Hippocampal formation (tissue), 2 donors: ENCODE measurements around the gene SUPT5H.

Experiments used
- DNase-seq, 2 donors: peaks; one replicate each; lab custom pipeline; 2025; lab: John Stamatoyannopoulos, UW

The SUPT5H gene

GRCh38 chr19:39409208-39410016, 36.0 kb upstream of the SUPT5H start:
- peak in 1 of 2 donors; percentile 43 for DNase-seq

DNA sequence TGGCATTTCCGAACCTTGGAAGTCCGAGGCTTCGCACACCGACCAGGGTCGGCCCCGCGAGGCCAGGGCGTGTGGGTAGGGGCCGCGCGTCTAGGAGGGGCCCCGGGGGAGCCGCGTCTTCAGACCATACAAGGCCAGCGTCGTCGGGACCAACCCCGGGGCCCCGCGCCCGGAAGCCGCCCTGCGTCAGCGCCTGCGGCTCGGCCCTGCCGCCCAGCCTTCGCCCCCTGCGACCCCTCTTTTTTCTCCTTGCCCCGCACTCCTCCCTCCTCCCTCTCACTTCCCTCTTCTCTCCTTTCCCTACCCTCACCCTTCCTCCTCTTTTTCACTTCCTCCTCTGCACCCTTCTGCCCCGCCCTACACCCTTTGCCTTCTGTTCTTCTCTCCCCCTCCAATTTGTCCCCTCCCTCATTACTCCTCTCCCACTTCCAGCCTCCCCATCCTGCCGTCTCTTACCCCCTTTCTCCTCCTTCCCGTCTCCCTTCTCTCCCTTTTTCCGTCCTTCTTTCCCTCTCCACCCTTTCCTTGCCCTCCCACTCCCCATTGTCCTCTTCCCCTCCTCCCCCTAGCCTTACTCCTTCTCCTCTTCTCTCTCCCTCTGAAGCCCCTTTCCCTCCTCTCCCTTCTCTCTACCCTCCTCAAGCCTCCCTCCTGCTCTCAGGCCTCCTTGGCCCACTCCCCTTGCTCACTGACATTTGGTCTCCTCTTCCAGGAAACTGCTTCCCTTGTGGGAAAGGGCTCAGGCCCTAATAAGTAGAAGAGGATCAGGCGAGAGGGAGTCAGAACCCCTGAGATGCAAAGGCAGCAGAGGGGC, 35.2 kb upstream of the SUPT5H start:
- no peak for DNase-seq

DNA sequence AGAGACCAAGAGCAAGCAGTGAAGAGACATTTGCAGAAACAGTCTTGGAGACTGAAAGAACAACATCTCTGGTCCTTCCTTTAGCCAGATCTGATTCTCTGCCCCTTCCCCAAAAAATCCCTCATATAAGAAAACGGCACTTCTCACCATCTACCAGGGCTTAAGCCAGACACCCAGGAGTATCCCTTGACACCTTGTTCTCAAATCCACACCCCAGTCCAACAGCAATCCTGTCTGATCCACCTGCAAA, 34.6 kb upstream of the SUPT5H start:
- no peak for DNase-seq

DNA sequence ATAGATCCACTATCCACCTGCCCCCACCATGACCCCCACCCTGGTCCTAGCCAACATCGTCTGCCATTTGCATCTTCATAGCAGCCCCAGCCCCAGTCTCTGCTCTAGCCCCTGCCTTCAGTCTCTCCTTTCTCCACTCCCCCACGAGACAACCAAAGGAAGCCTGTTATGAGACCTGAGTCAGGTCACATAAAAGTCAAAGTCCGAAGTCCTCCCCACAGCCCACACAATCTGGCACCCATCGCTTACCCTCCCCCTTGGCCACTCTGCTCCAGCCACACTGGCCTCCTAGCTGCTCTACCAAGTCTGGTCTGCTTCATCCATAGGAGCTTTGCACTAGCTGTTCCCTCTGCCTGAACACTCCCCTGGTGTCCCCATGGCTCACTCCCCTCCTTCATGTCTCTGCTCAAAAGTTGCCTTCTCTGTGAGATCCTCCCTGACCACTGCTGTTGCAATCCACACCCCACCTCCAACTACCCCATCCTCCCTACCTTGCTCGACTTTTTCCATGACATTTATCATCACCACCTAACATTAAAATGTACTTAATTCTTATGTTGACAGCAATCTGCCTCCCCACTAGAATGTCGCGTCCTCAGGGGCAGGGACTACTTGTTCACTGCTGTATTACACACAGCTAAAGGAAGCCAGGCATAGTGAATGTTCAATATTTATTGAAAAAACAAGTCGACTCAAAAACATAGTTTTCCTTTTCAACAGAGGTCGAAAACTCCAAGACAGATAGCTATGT, 34.1 kb upstream of the SUPT5H start:
- no peak for DNase-seq

GRCh38 chr19:39411832-39412099, 33.6 kb upstream of the SUPT5H start:
- peak; percentile 74 to 85 for DNase-seq

- peak; percentile 88 to 98 for DNase-seq
Measured at GRCh38 chr19:39412100-39412866, 33.1 kb upstream of the SUPT5H start, which contains the start of gene PLEKHG2. TSS of gene PLEKHG2 (plus strand) at chr19:39412669. CDS start at chr19:39414087, 1,418 bp downstream.

- DNase-seq: peak in 1 of 2 donors; percentile 19
Measured at GRCh38 chr19:39412867-39413271, 32.5 kb upstream of the SUPT5H start.

- DNase-seq: no peak
Measured at GRCh38 chr19:39413272-39413910, 32.0 kb upstream of the SUPT5H start.

- DNase-seq: no peak
Measured at GRCh38 chr19:39413911-39414608, 31.3 kb upstream of the SUPT5H start.

DNA sequence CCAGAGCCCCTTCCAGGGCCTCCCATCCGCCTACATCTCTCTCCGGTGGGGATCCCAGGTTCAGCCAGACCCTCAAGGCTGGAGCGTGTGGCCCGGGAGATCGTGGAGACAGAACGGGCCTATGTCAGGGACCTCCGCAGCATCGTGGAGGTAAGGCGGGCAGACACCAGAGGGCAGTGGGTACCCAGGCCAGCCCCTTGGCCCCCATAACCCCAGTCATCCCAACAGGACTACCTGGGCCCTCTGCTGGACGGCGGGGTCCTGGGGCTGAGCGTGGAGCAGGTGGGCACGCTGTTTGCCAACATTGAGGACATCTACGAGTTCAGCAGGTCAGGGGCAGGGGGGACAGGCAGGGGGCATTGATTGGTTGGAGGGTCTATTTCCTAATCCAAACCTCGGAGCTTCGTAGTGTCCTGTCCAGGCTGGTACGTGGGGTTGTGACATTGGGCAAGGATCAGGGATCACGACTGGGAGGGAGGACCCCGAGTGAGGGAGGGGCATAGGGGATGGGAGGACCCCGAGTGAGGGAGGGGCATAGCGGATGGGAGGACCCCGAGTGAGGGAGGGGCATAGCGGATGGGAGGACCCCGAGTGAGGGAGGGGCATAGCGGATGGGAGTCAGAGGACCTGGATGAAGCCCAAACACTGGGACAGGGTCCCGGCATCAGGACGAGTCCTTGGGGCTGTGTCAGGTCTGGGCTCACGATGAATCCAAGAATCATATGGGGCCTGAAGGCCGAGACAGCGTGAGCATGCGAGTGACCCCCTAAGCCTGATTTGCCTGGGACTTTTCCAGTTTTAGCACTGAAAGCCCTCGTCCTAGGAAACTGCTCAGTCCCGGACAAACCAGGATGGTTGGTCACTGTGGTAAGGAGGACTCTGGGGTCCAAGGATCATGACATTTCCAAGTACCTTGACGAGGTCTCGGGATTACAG, 30.0 kb upstream of the SUPT5H start:
- DNase-seq: no peak

- no peak for DNase-seq
Measured at GRCh38 chr19:39416152-39417120, 28.9 kb upstream of the SUPT5H start.

DNA sequence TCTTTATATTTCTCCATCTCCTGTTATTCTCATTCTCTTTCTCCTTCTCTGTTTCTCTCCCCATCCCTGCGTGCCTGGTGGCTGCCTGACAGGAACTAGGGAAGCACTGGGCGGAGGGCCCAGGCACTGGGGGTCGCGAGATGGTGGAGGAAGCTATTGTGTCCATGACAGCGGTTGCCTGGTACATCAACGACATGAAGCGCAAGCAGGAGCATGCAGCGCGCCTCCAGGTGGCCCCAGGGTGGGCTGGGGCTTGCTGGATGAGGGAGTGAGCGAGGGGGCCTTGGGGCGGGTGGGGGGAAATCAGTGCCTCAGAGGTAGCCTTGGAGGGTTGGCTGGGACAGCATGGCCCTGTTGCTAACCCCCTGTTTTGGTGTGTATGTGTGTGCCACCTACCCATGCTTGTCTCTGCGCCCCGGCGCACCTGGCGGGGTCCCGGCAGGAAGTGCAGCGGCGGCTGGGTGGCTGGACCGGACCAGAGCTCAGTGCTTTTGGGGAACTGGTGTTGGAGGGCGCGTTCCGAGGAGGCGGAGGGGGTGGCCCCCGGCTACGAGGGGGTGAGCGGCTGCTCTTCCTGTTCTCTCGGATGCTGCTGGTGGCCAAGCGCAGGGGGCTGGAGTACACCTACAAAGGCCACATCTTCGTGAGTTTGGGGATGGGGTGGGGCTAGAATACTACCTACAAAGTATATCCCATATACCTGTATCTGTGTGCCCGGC, 27.8 kb upstream of the SUPT5H start:
- no peak for DNase-seq

DNA sequence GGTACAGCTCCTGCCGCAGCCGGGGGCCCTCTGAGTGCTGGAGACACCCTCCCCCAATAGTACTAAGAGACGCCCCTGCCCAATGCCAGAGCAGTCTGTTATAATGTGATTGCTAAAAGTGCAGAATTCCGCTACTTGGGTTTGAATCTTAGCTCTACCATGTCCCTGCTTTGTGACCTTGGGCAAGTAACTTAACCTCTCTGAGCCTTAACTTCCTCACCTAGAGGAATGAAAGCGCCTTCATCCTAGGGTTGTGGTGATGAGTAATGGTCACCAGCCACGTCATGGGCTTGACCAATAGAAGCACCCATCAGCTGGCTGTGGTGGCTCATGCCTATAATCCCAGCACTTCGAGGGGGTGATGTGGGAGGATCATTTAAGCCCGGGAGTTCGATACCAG, 26.4 kb upstream of the SUPT5H start:
- no peak for DNase-seq

GRCh38 chr19:39420769-39421168, 24.6 kb upstream of the SUPT5H start:
- DNase-seq: no peak

GRCh38 chr19:39422020-39422419, 23.4 kb upstream of the SUPT5H start:
- DNase-seq: no peak

DNA sequence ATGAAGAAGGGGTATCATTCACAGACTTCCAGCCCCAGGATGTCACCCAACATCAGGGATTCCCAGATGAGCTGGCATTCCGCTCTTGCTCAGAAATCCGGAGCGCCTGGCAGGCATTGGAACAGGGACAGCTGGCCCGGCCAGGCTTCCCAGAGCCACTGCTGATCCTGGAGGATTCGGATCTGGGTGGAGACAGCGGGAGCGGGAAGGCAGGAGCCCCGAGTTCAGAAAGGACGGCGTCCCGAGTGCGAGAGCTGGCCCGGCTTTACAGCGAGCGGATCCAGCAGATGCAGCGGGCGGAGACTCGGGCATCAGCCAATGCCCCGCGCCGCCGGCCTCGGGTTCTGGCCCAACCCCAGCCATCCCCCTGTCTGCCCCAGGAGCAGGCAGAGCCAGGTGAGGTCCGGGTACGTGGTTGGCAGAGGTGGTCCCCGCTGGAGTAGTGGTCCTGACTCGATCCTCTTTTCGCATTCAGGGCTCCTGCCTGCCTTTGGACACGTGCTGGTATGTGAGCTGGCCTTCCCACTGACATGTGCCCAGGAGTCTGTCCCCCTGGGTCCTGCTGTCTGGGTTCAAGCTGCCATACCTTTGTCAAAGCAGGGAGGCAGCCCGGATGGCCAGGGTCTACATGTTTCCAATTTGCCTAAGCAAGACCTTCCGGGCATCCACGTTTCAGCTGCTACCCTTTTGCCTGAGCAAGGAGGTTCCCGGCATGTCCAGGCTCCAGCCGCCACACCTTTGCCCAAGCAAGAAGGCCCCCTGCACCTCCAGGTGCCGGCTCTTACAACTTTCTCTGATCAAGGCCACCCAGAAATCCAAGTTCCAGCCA, 21.9 kb upstream of the SUPT5H start:
- DNase-seq: no peak

- DNase-seq: no peak
Measured at GRCh38 chr19:39424934-39425333, 20.4 kb upstream of the SUPT5H start.
